ENCODE results near the gene RRAGA.
A peak's percentile ranks its signal among the peaks of the same experiment; 100 is the strongest.

Gene RRAGA

GRCh38 chr9:19049917-19050636 lies 850 bp downstream of the RRAGA start:
- Histone ChIP-seq H3K27me3 (ENCODE audit: insufficient read depth, poor library complexity, severe bottlenecking) (no peaks in the 10 kb centered on the region), H3K27ac (replicated peaks) (peak overlapping the region; percentile 87), H3K4me3 (replicated peaks; ENCODE audit: insufficient read depth, low read length) (peak overlapping the region; percentile 74)
- no peak for TF ChIP-seq POLR2AphosphoS5 (IDR thresholded peaks at IDR 0.05; ENCODE audit: low read depth)
- no peak for TF ChIP-seq SPI1 (IDR thresholded peaks at IDR 0.05; ENCODE audit: borderline replicate concordance, low read depth)
- TF ChIP-seq, protein P1, sequence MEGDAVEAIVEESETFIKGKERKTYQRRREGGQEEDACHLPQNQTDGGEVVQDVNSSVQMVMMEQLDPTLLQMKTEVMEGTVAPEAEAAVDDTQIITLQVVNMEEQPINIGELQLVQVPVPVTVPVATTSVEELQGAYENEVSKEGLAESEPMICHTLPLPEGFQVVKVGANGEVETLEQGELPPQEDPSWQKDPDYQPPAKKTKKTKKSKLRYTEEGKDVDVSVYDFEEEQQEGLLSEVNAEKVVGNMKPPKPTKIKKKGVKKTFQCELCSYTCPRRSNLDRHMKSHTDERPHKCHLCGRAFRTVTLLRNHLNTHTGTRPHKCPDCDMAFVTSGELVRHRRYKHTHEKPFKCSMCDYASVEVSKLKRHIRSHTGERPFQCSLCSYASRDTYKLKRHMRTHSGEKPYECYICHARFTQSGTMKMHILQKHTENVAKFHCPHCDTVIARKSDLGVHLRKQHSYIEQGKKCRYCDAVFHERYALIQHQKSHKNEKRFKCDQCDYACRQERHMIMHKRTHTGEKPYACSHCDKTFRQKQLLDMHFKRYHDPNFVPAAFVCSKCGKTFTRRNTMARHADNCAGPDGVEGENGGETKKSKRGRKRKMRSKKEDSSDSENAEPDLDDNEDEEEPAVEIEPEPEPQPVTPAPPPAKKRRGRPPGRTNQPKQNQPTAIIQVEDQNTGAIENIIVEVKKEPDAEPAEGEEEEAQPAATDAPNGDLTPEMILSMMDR (IDR thresholded peaks at IDR 0.05; ENCODE audit: insufficient read depth, low read length), result no peak
- TF ChIP-seq GABPA (IDR thresholded peaks at IDR 0.05; ENCODE audit: low read depth), result no peak
- TF ChIP-seq REST (IDR thresholded peaks at IDR 0.05; ENCODE audit: insufficient replicate concordance, low read depth), result no peak
- DNase-seq (ENCODE audit: low read depth in 1 of 2, low spot score in 1 of 2), result peak; percentile 10 to 13

- DNase-seq (ENCODE audit: low read depth in 1 of 2, low spot score in 1 of 2), result no peak
- TF ChIP-seq GABPA (IDR thresholded peaks at IDR 0.05; ENCODE audit: low read depth) (no peak), POLR2AphosphoS5 (IDR thresholded peaks at IDR 0.05; ENCODE audit: low read depth) (no peak), REST (IDR thresholded peaks at IDR 0.05; ENCODE audit: insufficient replicate concordance, low read depth) (no peak)
- no peaks in the 10 kb centered on the region for H3K27me3 ChIP-seq (ENCODE audit: insufficient read depth, poor library complexity, severe bottlenecking)
- H3K27ac ChIP-seq (replicated peaks), result no peak overlapping the region
- H3K4me3 ChIP-seq (replicated peaks; ENCODE audit: insufficient read depth, low read length), result peak overlapping the region; percentile 74
These were observed 1.7 kb downstream of the RRAGA start for GRCh38 chr9:19050637-19051591.

DNA sequence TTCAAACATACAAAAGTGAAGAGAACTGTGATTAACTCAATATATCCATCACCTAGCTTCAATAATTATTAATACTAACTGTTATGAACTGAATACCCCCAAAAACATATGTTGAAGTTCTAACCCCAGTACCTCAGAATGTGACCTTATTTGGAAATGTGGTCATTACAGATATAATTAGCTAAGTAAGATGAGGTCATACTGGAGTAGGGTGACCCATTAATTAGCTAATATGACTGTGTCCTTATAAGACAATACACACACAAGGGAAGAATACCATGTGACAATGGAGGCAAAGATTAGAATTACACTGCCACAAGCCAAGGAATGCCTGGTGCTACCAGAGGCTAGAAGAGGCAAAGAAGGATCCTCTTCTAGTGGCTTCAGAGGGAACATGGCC lies 7.8 kb downstream of the RRAGA start:
- TF ChIP-seq, protein P1 (IDR thresholded peaks at IDR 0.05; ENCODE audit: insufficient read depth, low read length), result no peak
- no peak for TF ChIP-seq GABPA (IDR thresholded peaks at IDR 0.05; ENCODE audit: low read depth)
- no peak for TF ChIP-seq SPI1 (IDR thresholded peaks at IDR 0.05; ENCODE audit: borderline replicate concordance, low read depth)
- TF ChIP-seq REST (IDR thresholded peaks at IDR 0.05; ENCODE audit: insufficient replicate concordance, low read depth), result no peak
- no peak for TF ChIP-seq POLR2AphosphoS5 (IDR thresholded peaks at IDR 0.05; ENCODE audit: low read depth)
- no peak for DNase-seq (ENCODE audit: low read depth in 1 of 2, low spot score in 1 of 2)

More for the DNA sequence above, 7.8 kb downstream of the RRAGA start:
- H3K4me3 ChIP-seq (replicated peaks; ENCODE audit: insufficient read depth, low read length), result no peak overlapping the region
- H3K27ac ChIP-seq (replicated peaks), result no peak overlapping the region
- no peaks in the 10 kb centered on the region for H3K27me3 ChIP-seq (ENCODE audit: insufficient read depth, poor library complexity, severe bottlenecking)
